ENCODE results near the gene SCN4A.
"Not testable (repeated sequence)": the region's sequence is repeated elsewhere in the genome, so short reads cannot be mapped to it uniquely, and the experiment has no call there.

Gene SCN4A

GRCh38 chr17:63972796-63973195, at the start of gene SCN4A:
Gene SCN4A (minus strand): TSS chr17:63972918. CDS start chr17:63972841, 77 bp downstream.
- DNase-seq (ENCODE audit: low spot score) = no peak

- DNase-seq (ENCODE audit: low spot score) = no peak
Measured at GRCh38 chr17:64020056-64020766, 47.5 kb upstream of the SCN4A start, which contains the start of gene ICAM2. Gene ICAM2 (minus strand): TSS chr17:64020633. CDS start chr17:64006691, 13,942 bp downstream.

GRCh38 chr17:64019551-64019961, 46.8 kb upstream of the SCN4A start:
- DNase-seq (ENCODE audit: low spot score) = not testable (repeated sequence)

GRCh38 chr17:64017381-64017980, 44.8 kb upstream of the SCN4A start:
- DNase-seq (ENCODE audit: low spot score) = no peak

- no peak for DNase-seq (ENCODE audit: low spot score)
Measured at GRCh38 chr17:64016974-64017373, 44.3 kb upstream of the SCN4A start.

- no peak for DNase-seq (ENCODE audit: low spot score)
Measured at GRCh38 chr17:64016231-64016784, 43.6 kb upstream of the SCN4A start.

- DNase-seq (ENCODE audit: low spot score) = no peak
Measured at GRCh38 chr17:64015447-64015846, 42.7 kb upstream of the SCN4A start.

- DNase-seq (ENCODE audit: low spot score) = no peak
Measured at GRCh38 chr17:64009571-64010402, 37.1 kb upstream of the SCN4A start.

GRCh38 chr17:64008830-64009229, 36.1 kb upstream of the SCN4A start:
- no peak for DNase-seq (ENCODE audit: low spot score)

GRCh38 chr17:64008346-64008745, 35.6 kb upstream of the SCN4A start:
- no peak for DNase-seq (ENCODE audit: low spot score)

- no peak for DNase-seq (ENCODE audit: low spot score)
Measured at GRCh38 chr17:64007838-64008282, 35.1 kb upstream of the SCN4A start.

GRCh38 chr17:64007089-64007837, 34.5 kb upstream of the SCN4A start:
- not testable (repeated sequence) for DNase-seq (ENCODE audit: low spot score)

GRCh38 chr17:64006361-64007088, 33.8 kb upstream of the SCN4A start:
- DNase-seq (ENCODE audit: low spot score) = no peak

- no peak for DNase-seq (ENCODE audit: low spot score)
Measured at GRCh38 chr17:64005734-64006167, 33.0 kb upstream of the SCN4A start.

GRCh38 chr17:64004903-64005733, 32.4 kb upstream of the SCN4A start:
- DNase-seq (ENCODE audit: low spot score) = no peak

- no peak for DNase-seq (ENCODE audit: low spot score)
Measured at GRCh38 chr17:64004218-64004770, 31.6 kb upstream of the SCN4A start.

GRCh38 chr17:64003526-64004121, 30.9 kb upstream of the SCN4A start:
- no peak for DNase-seq (ENCODE audit: low spot score)

- no peak for DNase-seq (ENCODE audit: low spot score)
Measured at GRCh38 chr17:64002658-64003525, 30.2 kb upstream of the SCN4A start.

Measured in HuH-7 (cell line).